Erythroblast (primary cell): Measurements from ENCODE around the gene GPR31.

ENCODE experiments used
- GATA1 ChIP-seq: IDR thresholded peaks from 2 replicates; pipeline ENCODE4 v1.6.1; 2011; ENCODE audit warnings: low read depth, mild to moderate bottlenecking, control low read depth, low read length, moderate library complexity
- POLR2A ChIP-seq: IDR thresholded peaks from 2 replicates; pipeline ENCODE4 v1.6.1; 2011; ENCODE audit warnings: mild to moderate bottlenecking, low read length

GRCh38 chr6:167111597-167111996 is 46.2 kb downstream of the GPR31 start:
- TF ChIP-seq POLR2A (no peak), GATA1 (no peak)
